ENCODE measurements around the gene MAP3K4.

- TF ChIP-seq EP300 (IDR thresholded peaks at IDR 0.05), result no peak
- TF ChIP-seq POLR2A (IDR thresholded peaks at IDR 0.05), result no peak
- TF ChIP-seq CTCF (IDR thresholded peaks at IDR 0.05), result no peak
Measured at GRCh38 chr6:161137839-161138542, 146.4 kb downstream of the MAP3K4 start.
